ENCODE results near the gene FPR3. TPM values are rescaled to one million over a fixed set of nuclear protein-coding genes. Genes with fewer than 3 reads are reported as not detected.

The FPR3 gene
- total and polyA plus RNA-seq, 10 of the 15 experiments (the other 5 are each of a cell fraction or from before 2014, with no cell fraction given): not detected

DNA sequence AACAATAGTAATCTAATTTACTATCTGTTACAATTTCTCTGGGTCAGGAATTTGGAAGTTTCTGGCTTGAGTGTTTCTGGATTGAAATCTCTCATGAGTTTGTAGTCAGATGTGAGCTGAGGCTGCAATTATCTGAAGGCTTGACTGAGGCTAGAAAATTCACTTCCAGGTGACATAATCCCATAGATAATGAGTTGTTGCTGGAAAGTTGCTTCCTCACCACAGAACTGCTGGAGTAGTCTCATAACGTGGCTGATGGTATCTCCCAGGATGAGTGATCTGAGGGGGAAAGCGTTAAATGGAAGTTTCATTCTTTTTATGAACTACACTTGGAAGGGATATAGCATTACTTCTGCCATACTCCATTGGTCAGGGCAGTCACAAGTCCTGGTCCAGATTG lies 15.3 kb upstream of the FPR3 start:
- ChIA-PET CTCF (no interaction called here), RAD21 (ENCODE audit: unreplicated experiment) (no interaction called here), POLR2A (interaction anchor here (0.5 kb wide), 1 partner anchor 332 kb away, joined by 4 read pairs; no protein-coding TSS in a partner anchor), SMC1A (ENCODE audit: uncharacterized antibody, unreplicated experiment) (no interaction called here)
- no TSS peak for BruUV-seq (replicated peaks)
- intact Hi-C loops (cut with micrococcal nuclease; ENCODE audit: unreplicated experiment): no loop called here
- Histone ChIP-seq H3K9me3 (replicated peaks; ENCODE audit: control insufficient read depth, insufficient read depth, low read length) (no peaks in the 10 kb centered on the region; the same call in 1 of the 3 replicates), H3K27me3 (replicated peaks in 1 of 2; ENCODE audit: control insufficient read depth in 2 of 2, insufficient read depth in 2 of 2, low read length in 1 of 2) (no peaks in the 10 kb centered on the region), H4K20me1 (ENCODE audit: control insufficient read depth, insufficient read depth) (no peaks in the 10 kb centered on the region), H3K27ac (ENCODE audit: control insufficient read depth, insufficient read depth) (no peak overlapping the region), H3K36me3 (ENCODE audit: control insufficient read depth in 2 of 2, insufficient read depth in 2 of 2, low read length in 1 of 2) (no peaks in the 10 kb centered on the region), H3K4me1 (ENCODE audit: control insufficient read depth, insufficient read depth, low read length) (no peaks in the 10 kb centered on the region; the same call in 1 of the 2 replicates), H3K4me2 (ENCODE audit: control insufficient read depth, insufficient read depth) (no peak overlapping the region), H3K79me2 (ENCODE audit: control insufficient read depth, insufficient read depth, low read length) (no peaks in the 10 kb centered on the region), H2AFZ (ENCODE audit: control insufficient read depth, low read depth, low read length) (no peak overlapping the region), H3K4me3 (no peak overlapping the region), H3K9ac (ENCODE audit: control insufficient read depth, insufficient read depth, low read length) (no peak overlapping the region)
- WGBS (ENCODE audit: insufficient coverage, insufficient replicate concordance, low lambda C conversion rate, missing lambda C conversion rate): 3% methylated on average over 2 of the region's 2 CpGs
- in situ Hi-C loops (cut with MboI): no loop called here
- FAIRE-seq (no peak), DNase-seq (ENCODE audit: low read depth, low spot score) (no peak), ATAC-seq (no peak)
- TF ChIP-seq SUZ12 (IDR thresholded peaks at IDR 0.05; ENCODE audit: unreplicated experiment) (no peak), MEF2B (IDR thresholded peaks at IDR 0.05; ENCODE audit: partially characterized antibody, poor library complexity, severe bottlenecking) (no peak), RFX5 (IDR thresholded peaks at IDR 0.05; ENCODE audit: low read depth, low read length) (no peak), SRF (IDR thresholded peaks at IDR 0.05; ENCODE audit: low read depth in 2 of 2, low read length in 2 of 2) (no peak), HDAC6 (IDR thresholded peaks at IDR 0.05; ENCODE audit: unreplicated experiment) (no peak), TBL1XR1 (IDR thresholded peaks at IDR 0.05; ENCODE audit: low read depth, low read length) (no peak), CEBPB (IDR thresholded peaks at IDR 0.05; ENCODE audit: borderline replicate concordance in 1 of 2, low read depth in 2 of 2, low read length in 2 of 2) (no peak), ZNF217 (IDR thresholded peaks at IDR 0.05) (no peak), SIN3A (IDR thresholded peaks at IDR 0.05; ENCODE audit: low read depth, low read length) (no peak), EZH2 (IDR thresholded peaks at IDR 0.05; ENCODE audit: borderline replicate concordance, control insufficient read depth, low read depth, low read length) (no peak), YY1 (IDR thresholded peaks at IDR 0.05; ENCODE audit: low read depth, low read length) (no peak), CREM (IDR thresholded peaks at IDR 0.05; ENCODE audit: low read depth) (no peak), PML (IDR thresholded peaks at IDR 0.05; ENCODE audit: low read length) (no peak)
- TF ChIP-seq, protein P1, sequence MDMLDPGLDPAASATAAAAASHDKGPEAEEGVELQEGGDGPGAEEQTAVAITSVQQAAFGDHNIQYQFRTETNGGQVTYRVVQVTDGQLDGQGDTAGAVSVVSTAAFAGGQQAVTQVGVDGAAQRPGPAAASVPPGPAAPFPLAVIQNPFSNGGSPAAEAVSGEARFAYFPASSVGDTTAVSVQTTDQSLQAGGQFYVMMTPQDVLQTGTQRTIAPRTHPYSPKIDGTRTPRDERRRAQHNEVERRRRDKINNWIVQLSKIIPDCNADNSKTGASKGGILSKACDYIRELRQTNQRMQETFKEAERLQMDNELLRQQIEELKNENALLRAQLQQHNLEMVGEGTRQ (IDR thresholded peaks at IDR 0.05; ENCODE audit: borderline replicate concordance, low read depth, low read length): no peak
- TF ChIP-seq, protein P2, sequence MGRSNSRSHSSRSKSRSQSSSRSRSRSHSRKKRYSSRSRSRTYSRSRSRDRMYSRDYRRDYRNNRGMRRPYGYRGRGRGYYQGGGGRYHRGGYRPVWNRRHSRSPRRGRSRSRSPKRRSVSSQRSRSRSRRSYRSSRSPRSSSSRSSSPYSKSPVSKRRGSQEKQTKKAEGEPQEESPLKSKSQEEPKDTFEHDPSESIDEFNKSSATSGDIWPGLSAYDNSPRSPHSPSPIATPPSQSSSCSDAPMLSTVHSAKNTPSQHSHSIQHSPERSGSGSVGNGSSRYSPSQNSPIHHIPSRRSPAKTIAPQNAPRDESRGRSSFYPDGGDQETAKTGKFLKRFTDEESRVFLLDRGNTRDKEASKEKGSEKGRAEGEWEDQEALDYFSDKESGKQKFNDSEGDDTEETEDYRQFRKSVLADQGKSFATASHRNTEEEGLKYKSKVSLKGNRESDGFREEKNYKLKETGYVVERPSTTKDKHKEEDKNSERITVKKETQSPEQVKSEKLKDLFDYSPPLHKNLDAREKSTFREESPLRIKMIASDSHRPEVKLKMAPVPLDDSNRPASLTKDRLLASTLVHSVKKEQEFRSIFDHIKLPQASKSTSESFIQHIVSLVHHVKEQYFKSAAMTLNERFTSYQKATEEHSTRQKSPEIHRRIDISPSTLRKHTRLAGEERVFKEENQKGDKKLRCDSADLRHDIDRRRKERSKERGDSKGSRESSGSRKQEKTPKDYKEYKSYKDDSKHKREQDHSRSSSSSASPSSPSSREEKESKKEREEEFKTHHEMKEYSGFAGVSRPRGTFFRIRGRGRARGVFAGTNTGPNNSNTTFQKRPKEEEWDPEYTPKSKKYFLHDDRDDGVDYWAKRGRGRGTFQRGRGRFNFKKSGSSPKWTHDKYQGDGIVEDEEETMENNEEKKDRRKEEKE (IDR thresholded peaks at IDR 0.05): no peak
- TF ChIP-seq, protein P3, sequence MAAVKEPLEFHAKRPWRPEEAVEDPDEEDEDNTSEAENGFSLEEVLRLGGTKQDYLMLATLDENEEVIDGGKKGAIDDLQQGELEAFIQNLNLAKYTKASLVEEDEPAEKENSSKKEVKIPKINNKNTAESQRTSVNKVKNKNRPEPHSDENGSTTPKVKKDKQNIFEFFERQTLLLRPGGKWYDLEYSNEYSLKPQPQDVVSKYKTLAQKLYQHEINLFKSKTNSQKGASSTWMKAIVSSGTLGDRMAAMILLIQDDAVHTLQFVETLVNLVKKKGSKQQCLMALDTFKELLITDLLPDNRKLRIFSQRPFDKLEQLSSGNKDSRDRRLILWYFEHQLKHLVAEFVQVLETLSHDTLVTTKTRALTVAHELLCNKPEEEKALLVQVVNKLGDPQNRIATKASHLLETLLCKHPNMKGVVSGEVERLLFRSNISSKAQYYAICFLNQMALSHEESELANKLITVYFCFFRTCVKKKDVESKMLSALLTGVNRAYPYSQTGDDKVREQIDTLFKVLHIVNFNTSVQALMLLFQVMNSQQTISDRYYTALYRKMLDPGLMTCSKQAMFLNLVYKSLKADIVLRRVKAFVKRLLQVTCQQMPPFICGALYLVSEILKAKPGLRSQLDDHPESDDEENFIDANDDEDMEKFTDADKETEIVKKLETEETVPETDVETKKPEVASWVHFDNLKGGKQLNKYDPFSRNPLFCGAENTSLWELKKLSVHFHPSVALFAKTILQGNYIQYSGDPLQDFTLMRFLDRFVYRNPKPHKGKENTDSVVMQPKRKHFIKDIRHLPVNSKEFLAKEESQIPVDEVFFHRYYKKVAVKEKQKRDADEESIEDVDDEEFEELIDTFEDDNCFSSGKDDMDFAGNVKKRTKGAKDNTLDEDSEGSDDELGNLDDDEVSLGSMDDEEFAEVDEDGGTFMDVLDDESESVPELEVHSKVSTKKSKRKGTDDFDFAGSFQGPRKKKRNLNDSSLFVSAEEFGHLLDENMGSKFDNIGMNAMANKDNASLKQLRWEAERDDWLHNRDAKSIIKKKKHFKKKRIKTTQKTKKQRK (IDR thresholded peaks at IDR 0.05; ENCODE audit: low read depth, low read length): no peak
- TF ChIP-seq, protein P4, sequence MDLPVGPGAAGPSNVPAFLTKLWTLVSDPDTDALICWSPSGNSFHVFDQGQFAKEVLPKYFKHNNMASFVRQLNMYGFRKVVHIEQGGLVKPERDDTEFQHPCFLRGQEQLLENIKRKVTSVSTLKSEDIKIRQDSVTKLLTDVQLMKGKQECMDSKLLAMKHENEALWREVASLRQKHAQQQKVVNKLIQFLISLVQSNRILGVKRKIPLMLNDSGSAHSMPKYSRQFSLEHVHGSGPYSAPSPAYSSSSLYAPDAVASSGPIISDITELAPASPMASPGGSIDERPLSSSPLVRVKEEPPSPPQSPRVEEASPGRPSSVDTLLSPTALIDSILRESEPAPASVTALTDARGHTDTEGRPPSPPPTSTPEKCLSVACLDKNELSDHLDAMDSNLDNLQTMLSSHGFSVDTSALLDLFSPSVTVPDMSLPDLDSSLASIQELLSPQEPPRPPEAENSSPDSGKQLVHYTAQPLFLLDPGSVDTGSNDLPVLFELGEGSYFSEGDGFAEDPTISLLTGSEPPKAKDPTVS (IDR thresholded peaks at IDR 0.05; ENCODE audit: low read depth, low read length): no peak
